ENCODE measurements around the gene EI24.

Gene EI24

DNA sequence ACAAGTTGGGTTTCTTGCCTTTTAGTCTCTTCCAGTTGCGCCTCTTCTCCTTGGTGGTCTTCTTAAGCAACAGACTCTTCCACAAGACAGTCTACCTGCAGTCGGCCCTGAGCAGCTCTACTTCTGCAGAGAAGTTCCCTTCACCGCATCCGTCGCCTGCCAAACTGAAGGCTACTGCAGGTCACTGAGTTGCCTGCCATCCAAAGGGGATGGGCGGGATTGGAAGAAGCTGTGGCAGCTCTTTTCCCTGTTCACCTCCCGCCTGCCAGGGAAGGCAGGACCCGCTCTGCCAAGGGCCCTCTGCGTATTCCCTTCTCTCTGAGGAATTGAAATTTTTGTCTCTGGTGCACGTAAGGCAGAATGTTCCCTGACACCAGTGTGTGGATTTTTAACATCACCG is 14.2 kb downstream of the EI24 start:
- Histone ChIP-seq H3K9me3 (ENCODE audit: low read length) (no peaks in the 10 kb centered on the region), H3K27ac (ENCODE audit: low read depth, low read length) (no peak overlapping the region), H3K36me3 (ENCODE audit: insufficient read depth, low read length) (peaks cover 31% of the 10 kb centered on the region), H3K9ac (ENCODE audit: low read length) (no peak overlapping the region), H3K4me1 (ENCODE audit: insufficient read depth, low read length) (no peaks in the 10 kb centered on the region), H3K27me3 (ENCODE audit: control insufficient read depth in 1 of 2, insufficient read depth in 2 of 2, low read length in 2 of 2) (no peaks in the 10 kb centered on the region), H3K4me3 (ENCODE audit: low read depth in 1 of 2, low read length in 2 of 2) (no peak overlapping the region)

DNA sequence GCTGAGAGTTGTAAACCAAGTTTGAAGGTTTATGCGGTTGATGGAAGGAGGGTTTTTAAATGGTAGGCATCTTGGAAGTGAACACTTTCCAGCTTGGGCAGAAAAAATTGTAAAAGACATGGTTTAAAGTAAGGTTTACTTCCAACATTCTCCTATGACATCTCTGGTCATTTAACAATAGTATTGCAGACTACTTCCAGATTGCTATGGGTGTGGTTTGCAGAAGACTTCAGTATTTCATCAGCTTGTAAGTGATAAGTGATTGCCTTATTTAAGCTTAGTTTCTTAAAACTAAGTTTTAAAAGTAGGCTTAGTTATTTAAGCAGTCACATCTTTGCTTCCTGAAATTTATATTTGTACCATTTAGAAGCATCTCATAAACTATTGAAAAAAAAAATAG is 16.2 kb downstream of the EI24 start:
- Histone ChIP-seq H3K27me3 (ENCODE audit: control insufficient read depth in 1 of 2, insufficient read depth in 2 of 2, low read length in 2 of 2) (no peaks in the 10 kb centered on the region), H3K9me3 (ENCODE audit: low read length) (no peaks in the 10 kb centered on the region), H3K27ac (ENCODE audit: low read depth, low read length) (no peak overlapping the region), H3K9ac (ENCODE audit: low read length) (no peak overlapping the region), H3K4me3 (ENCODE audit: low read depth in 1 of 2, low read length in 2 of 2) (no peak overlapping the region), H3K4me1 (ENCODE audit: insufficient read depth, low read length) (no peaks in the 10 kb centered on the region), H3K36me3 (ENCODE audit: insufficient read depth, low read length) (peaks cover 16% of the 10 kb centered on the region)

DNA sequence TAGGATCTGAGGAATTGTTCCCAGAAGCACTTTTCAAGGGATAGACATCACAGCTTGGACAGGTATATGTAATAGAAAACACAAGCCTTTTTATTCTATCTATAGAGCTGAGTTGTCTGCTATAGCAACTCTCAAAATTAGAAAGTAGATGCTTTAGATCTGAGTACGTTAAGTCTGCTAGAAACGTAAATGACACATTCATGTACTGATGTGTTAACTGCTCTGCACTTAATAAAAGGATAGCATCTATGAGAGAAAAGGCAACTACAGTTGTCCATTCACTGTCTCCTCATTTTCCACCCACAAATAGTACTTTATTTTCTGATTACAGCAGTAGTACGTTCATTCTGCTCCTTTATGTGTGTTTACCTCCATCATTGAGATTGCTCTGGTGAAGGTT is 17.3 kb downstream of the EI24 start:
- H3K4me1 ChIP-seq (ENCODE audit: insufficient read depth, low read length) = no peaks in the 10 kb centered on the region
- no peak overlapping the region for H3K27ac ChIP-seq (ENCODE audit: low read depth, low read length)
- H3K9me3 ChIP-seq (ENCODE audit: low read length) = no peaks in the 10 kb centered on the region
- H3K36me3 ChIP-seq (ENCODE audit: insufficient read depth, low read length) = peaks cover 16% of the 10 kb centered on the region
- no peak overlapping the region for H3K4me3 ChIP-seq (ENCODE audit: low read depth in 1 of 2, low read length in 2 of 2)
- H3K27me3 ChIP-seq (ENCODE audit: control insufficient read depth in 1 of 2, insufficient read depth in 2 of 2, low read length in 2 of 2) = no peaks in the 10 kb centered on the region
- H3K9ac ChIP-seq (ENCODE audit: low read length) = no peak overlapping the region

DNA sequence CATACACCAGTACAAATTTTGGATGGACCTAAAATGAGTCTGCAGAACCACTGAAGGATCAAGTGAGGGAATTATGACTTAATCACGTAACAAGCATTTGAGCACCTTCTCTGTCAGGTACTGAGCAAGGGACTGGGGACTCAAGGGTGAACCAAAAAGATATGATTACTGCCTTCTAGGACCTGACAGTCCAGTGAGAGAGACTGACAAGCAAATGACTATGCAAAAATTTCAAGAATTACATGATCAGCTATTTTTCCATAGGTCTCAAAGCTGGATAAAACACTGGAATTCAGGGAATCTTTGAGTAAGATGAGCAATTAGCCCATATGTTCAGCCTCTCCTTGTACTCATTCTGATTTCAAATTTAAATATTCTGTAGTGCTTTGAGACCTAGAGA is 18.2 kb downstream of the EI24 start:
- H3K9me3 ChIP-seq (ENCODE audit: low read length) = no peaks in the 10 kb centered on the region
- no peak overlapping the region for H3K9ac ChIP-seq (ENCODE audit: low read length)
- H3K27ac ChIP-seq (ENCODE audit: low read depth, low read length) = no peak overlapping the region
- peaks cover 16% of the 10 kb centered on the region for H3K36me3 ChIP-seq (ENCODE audit: insufficient read depth, low read length)
- no peak overlapping the region for H3K4me3 ChIP-seq (ENCODE audit: low read depth in 1 of 2, low read length in 2 of 2)
- no peaks in the 10 kb centered on the region for H3K4me1 ChIP-seq (ENCODE audit: insufficient read depth, low read length)
- H3K27me3 ChIP-seq (ENCODE audit: control insufficient read depth in 1 of 2, insufficient read depth in 2 of 2, low read length in 2 of 2) = no peaks in the 10 kb centered on the region

DNA sequence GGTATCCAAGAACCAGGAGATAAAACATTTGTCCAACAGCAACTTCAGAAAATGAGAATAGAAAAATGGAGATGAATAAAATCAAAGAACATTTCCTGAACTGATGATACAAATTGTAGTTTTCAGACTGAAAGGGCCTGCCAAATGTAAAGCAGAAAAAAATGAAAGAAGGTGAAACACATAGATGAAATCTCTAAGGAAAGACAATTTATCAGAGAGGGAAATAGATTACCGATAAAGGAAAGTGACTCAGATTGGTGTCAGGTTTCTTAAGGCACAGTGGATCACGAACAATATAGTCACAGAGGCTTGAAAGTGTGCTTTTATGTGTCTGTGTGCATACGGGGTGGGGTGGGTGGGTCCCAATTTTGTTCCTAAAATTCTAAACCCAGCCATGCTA is 19.2 kb downstream of the EI24 start:
- no peak overlapping the region for H3K27ac ChIP-seq (ENCODE audit: low read depth, low read length)
- no peak overlapping the region for H3K4me3 ChIP-seq (ENCODE audit: low read depth in 1 of 2, low read length in 2 of 2)
- no peaks in the 10 kb centered on the region for H3K27me3 ChIP-seq (ENCODE audit: control insufficient read depth in 1 of 2, insufficient read depth in 2 of 2, low read length in 2 of 2)
- peaks cover 8% of the 10 kb centered on the region for H3K36me3 ChIP-seq (ENCODE audit: insufficient read depth, low read length)
- H3K4me1 ChIP-seq (ENCODE audit: insufficient read depth, low read length) = peaks cover 3% of the 10 kb centered on the region
- H3K9me3 ChIP-seq (ENCODE audit: low read length) = no peaks in the 10 kb centered on the region
- no peak overlapping the region for H3K9ac ChIP-seq (ENCODE audit: low read length)

DNA sequence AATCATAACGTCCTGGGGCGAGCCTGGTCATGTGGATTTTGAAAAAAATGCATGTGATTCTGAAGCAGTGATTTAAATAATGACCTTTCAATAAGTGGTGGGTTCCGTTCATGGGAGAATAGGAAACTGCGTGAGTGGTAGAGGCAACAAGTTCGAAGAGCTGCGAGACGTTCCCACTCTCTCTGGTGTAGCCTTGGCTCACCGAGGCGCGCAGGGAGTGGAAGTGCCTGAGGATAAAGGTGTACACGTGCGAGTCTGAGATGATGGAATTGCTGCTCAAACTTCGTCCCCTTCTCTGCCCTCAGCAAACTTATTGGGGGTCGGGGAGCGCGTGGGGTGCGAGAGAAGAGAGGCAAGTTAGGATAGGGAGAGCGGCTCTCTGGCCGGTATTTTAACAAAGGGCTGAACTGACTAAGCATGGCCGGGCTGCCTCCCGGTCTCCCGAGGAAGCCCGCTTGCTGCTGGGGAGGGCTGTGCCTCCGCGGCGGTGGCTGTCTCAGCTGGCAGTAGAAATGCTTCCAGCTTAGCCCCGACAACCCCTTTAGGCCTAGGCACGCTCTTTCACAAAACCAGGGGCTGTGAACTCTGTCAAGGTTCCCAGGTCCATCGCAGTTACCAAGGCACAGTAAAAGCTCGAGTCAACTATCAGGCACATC is 22.5 kb downstream of the EI24 start:
- peak overlapping the region; percentile 100 for H3K27ac ChIP-seq (ENCODE audit: low read depth, low read length)
- H3K36me3 ChIP-seq (ENCODE audit: insufficient read depth, low read length) = peaks cover under 1% of the 10 kb centered on the region
- no peaks in the 10 kb centered on the region for H3K27me3 ChIP-seq (ENCODE audit: control insufficient read depth in 1 of 2, insufficient read depth in 2 of 2, low read length in 2 of 2)
- peak overlapping the region; percentile 55 to 84 for H3K4me3 ChIP-seq (ENCODE audit: low read depth in 1 of 2, low read length in 2 of 2)
- no peaks in the 10 kb centered on the region for H3K9me3 ChIP-seq (ENCODE audit: low read length)
- H3K9ac ChIP-seq (ENCODE audit: low read length) = peak overlapping the region; percentile 99
- H3K4me1 ChIP-seq (ENCODE audit: insufficient read depth, low read length) = peaks cover 19% of the 10 kb centered on the region

DNA sequence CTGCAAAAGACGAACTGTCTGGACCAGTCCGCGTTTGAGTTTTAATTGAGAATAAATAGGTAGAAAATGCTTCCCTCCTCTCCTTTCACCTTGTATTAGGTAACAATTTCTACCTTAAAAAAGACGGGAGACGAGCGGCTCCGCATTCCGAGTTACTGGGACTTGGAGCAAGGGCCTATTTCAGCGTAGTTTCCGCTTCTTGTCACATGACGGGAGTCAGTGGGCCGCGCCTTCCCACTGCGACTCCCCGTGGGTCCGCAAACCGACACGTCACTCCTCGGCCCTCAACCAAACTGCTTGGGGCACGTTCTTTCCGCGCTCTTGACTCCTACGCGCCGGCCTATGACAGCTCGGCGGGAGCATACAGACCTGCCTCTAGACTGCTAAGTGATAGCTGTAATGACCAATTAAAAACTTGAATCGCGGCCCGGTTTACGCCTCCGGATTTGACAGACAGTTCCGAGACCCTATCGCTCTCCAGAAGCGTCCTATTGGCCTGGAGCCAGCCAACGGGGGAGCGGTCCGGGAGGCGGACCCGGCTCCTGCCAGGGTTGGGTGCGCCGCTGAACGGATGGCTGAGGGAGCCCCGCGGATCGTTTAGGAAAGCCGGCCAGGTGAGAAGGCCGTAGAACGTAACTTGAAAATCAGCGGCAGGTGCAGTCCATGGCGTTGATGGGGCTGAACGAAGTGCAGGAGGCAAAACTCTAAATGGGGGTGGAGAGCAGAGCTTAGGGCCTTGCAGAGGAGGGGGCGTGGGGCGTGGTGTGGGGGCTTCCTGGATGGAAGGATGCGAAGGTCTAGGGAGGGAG is 23.2 kb downstream of the EI24 start, which contains the start of gene STT3A:
Gene STT3A (plus strand): TSS at position 548 of the 809 bp plus-strand sequence. CDS start 3,064 bp downstream, outside the sequence.
- Histone ChIP-seq H3K27me3 (ENCODE audit: control insufficient read depth in 1 of 2, insufficient read depth in 2 of 2, low read length in 2 of 2) (no peaks in the 10 kb centered on the region), H3K9ac (ENCODE audit: low read length) (peak within 1 kb of the TSS; percentile 99), H3K36me3 (ENCODE audit: insufficient read depth, low read length) (peaks cover 8% of the 10 kb centered on the region), H3K27ac (ENCODE audit: low read depth, low read length) (peak within 1 kb of the TSS; percentile 100), H3K4me1 (ENCODE audit: insufficient read depth, low read length) (peaks cover 19% of the 10 kb centered on the region), H3K9me3 (ENCODE audit: low read length) (no peaks in the 10 kb centered on the region), H3K4me3 (ENCODE audit: low read depth in 1 of 2, low read length in 2 of 2) (peak within 1 kb of the TSS; percentile 84 to 98)

DNA sequence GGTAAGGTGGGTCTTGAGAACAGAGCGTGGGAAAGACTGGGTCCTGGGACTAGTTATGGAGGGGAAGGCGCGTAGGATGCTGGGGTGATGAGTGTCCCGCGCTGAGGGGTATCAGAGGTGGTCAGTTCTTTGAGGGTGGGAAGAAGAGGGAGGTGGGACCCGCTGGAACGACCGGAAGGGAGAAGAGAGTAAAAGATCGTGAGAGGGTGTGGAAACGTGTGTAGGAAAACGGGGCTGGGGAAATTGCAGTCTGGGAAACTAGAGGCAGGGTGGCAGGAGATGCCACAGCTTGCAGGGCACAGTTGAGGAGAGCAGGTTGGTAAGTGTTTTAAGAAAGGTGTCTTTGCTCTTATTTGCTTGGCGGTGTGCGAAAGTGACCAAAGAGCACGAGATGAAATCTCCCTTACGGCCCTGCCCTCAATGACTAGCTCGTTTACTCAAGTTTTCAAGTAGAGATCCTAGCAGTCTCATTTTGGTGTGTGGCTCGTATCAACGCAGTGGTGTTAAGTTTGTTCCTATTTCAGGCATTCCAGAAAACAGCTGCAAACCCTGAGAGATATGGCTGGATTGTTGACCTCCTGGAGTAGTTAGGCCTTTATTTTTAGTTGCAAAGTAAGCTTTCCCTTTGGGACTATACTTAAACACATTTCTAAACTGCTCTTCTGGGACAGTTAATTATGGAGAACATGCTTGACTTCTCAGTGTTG is 24.0 kb downstream of the EI24 start:
- Histone ChIP-seq H3K9me3 (ENCODE audit: low read length) (no peaks in the 10 kb centered on the region), H3K4me1 (ENCODE audit: insufficient read depth, low read length) (peaks cover 19% of the 10 kb centered on the region), H3K36me3 (ENCODE audit: insufficient read depth, low read length) (peaks cover 12% of the 10 kb centered on the region), H3K27me3 (ENCODE audit: control insufficient read depth in 1 of 2, insufficient read depth in 2 of 2, low read length in 2 of 2) (no peaks in the 10 kb centered on the region), H3K27ac (ENCODE audit: low read depth, low read length) (peak overlapping the region; percentile 65), H3K4me3 (ENCODE audit: low read depth in 1 of 2, low read length in 2 of 2) (peak overlapping the region; percentile 84 to 98), H3K9ac (ENCODE audit: low read length) (peak overlapping the region; percentile 99)

DNA sequence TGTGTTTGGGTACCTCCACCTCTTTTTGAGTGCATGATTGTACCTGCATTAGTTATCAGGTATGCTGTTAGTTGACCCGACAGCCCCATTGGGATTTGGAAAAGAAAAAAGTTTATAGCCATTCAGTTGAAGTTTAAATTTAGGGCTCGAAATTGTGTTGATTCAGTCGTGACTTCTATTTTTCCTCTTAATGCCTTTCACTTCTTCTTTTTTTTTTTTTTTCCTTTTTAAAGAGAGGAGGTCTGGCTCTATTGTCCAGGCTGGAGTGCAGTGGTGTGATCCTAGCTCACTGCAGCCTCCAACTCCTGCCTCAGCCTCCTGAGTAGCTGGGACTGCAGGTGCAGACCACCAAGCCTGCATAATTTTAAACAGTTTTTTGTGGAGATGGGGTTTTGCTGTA is 25.7 kb downstream of the EI24 start:
- no peak overlapping the region for H3K27ac ChIP-seq (ENCODE audit: low read depth, low read length)
- peaks cover 18% of the 10 kb centered on the region for H3K36me3 ChIP-seq (ENCODE audit: insufficient read depth, low read length)
- peaks cover 19% of the 10 kb centered on the region for H3K4me1 ChIP-seq (ENCODE audit: insufficient read depth, low read length)
- H3K27me3 ChIP-seq (ENCODE audit: control insufficient read depth in 1 of 2, insufficient read depth in 2 of 2, low read length in 2 of 2) = no peaks in the 10 kb centered on the region
- no peak overlapping the region for H3K9ac ChIP-seq (ENCODE audit: low read length)
- H3K9me3 ChIP-seq (ENCODE audit: low read length) = no peaks in the 10 kb centered on the region
- no peak overlapping the region for H3K4me3 ChIP-seq (ENCODE audit: low read depth in 1 of 2, low read length in 2 of 2)

DNA sequence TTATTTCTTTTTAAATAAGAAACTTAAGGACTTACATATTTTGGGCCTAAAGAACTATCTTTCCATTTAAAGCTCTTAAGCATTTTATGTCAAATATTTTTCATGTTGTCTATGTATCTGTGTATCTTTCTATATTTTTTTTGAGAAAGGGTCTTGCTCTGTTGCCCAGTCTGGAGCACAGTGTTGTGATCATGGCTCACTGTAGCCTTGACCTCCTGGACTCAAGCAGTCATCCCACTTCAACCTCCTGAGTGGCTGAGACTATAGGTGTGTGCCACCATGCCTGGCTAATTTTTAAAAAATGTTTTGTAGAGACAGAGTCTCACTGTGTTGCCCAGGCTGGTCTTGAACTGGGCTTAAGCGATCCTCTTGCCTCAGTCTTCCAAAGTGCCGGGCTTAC is 31.4 kb downstream of the EI24 start:
- Histone ChIP-seq H3K36me3 (ENCODE audit: insufficient read depth, low read length) (peaks cover 71% of the 10 kb centered on the region), H3K4me1 (ENCODE audit: insufficient read depth, low read length) (no peaks in the 10 kb centered on the region), H3K27ac (ENCODE audit: low read depth, low read length) (no peak overlapping the region), H3K9ac (ENCODE audit: low read length) (no peak overlapping the region), H3K9me3 (ENCODE audit: low read length) (no peaks in the 10 kb centered on the region), H3K4me3 (ENCODE audit: low read depth in 1 of 2, low read length in 2 of 2) (no peak overlapping the region), H3K27me3 (ENCODE audit: control insufficient read depth in 1 of 2, insufficient read depth in 2 of 2, low read length in 2 of 2) (no peaks in the 10 kb centered on the region)

DNA sequence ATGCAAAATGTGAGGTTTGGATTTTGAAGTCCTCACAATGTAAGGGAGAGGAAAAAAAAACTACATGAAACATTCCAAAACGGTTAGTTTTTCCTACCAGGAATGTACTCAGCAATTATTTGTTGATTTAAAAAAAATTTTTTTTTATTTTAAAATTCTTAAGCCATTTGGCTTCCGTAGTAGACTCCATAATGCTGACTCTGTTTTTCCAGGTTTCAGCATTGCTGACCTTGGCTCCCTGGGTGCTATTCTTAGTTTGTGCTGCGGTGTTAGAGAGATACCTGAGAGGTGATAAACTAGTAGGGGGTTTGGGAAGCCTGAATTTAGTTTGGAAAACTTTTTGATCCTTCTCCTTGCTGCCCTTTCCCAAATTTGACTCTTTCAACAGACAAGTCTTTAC is 33.9 kb downstream of the EI24 start:
- Histone ChIP-seq H3K9ac (ENCODE audit: low read length) (no peak overlapping the region), H3K27me3 (ENCODE audit: control insufficient read depth in 1 of 2, insufficient read depth in 2 of 2, low read length in 2 of 2) (no peaks in the 10 kb centered on the region), H3K9me3 (ENCODE audit: low read length) (no peaks in the 10 kb centered on the region), H3K27ac (ENCODE audit: low read depth, low read length) (no peak overlapping the region), H3K36me3 (ENCODE audit: insufficient read depth, low read length) (peaks cover 84% of the 10 kb centered on the region), H3K4me3 (ENCODE audit: low read depth in 1 of 2, low read length in 2 of 2) (no peak overlapping the region), H3K4me1 (ENCODE audit: insufficient read depth, low read length) (no peaks in the 10 kb centered on the region)
